Measurements from ENCODE around the gene RAI1.

The RAI1 gene

DNA sequence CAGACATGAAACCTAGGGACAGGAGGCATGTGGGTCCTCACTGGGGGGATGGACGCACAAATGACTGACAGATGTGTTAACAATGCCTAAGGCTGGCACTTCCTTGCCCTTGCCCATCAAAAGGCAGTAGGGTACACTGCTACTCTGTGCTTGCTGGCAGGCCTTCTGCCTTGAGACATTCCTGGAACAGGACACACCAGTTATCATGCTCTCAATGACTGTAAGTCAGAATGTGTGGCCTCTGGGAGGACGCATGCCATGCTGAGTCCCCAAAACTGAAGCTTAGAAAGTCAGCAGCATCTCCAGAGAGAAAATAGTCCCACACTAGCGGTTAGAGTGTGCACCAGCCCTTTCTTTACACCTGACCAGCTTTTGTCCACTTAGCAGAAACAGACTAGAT lies 171.7 kb downstream of the RAI1 start:
- DNase-seq, result no peak

DNA sequence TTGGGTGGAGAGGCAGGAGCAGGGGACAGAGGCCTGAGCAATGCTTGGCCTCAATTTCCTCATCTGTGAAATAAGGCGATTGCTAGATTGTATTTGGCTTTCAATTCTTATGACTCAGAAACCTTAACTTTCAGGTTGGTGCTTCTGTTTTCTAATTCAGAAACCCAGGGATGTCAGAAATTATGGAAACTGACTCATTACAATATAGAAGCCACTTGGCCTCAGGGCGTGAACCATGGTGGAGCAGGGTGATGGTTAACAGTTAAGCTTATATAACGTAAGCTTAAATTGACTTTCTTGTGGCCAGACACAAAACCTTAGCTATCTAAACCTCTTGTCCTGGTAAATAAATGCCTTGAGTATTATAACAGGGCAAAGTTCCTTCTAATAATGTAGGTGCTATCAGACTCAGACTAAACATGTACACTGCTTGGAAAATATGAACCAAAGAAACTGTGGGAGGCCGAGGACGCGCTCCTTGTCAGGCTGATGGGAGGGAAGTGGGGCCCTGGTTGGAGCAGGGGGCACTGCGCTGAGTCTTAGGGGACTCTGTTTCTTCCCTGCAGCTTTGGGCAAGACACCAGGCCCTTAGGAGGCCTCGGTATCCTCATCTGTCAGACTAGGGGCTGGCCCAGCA lies 172.7 kb downstream of the RAI1 start:
- DNase-seq, result no peak

DNA sequence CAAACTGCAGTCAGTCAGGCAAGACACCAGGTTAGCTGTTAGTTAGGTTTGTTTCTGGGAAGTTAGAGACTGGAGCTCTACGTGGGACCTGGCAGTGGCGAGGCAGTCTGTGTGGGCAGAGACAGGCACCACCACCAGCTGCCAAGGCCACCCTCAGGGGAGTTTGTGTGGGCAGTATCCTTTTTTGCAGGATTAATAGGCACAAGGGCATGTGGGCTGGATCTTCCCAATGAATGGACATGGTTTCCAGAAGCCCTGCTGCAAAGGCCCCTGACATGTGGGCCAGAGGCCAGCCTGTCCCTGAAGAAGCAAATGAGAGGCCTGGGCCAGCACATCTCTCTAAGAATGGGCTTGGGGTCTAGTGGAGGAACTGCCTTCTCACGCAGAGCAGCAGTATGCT lies 174.7 kb downstream of the RAI1 start:
- DNase-seq, result no peak

DNA sequence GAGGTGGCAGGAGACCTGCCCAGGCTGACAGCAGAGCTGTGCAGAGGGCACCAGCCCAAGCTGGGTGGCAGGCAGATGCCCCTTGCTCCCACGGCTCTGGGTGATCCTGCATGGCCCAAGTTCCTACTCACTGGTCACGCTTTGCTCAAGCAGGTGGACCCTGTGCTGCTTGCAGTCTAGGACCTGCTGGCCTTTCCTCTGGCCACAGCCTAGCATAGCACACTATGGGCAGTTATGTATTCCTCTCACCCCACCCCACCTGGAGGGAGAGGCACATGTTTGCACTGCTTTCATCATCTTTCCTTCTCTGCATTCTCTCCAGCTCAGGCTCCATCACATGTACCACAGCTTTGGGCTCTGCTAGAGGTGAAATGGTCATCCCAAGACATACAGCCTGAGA lies 175.1 kb downstream of the RAI1 start:
- no peak for DNase-seq

DNA sequence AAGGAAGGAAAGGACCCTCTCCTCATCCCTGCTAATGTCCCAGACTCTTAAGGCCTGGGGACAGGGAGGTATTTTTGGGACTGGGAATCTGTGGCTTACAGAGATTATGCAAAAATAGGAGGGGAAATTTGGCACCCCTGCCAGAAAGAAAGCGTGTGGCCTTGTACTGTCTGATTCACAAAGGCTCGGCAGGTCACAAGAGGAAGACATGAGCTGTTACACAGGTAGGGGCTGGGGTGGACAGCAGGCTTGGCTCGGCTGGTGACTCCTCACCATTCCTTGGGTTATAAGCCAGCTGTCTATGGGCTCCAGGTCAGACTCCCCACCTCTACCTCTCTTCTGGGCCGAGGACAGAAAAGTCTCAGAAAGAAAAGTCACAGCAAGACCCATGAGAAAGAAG lies 176.2 kb downstream of the RAI1 start:
- no peak for DNase-seq

DNA sequence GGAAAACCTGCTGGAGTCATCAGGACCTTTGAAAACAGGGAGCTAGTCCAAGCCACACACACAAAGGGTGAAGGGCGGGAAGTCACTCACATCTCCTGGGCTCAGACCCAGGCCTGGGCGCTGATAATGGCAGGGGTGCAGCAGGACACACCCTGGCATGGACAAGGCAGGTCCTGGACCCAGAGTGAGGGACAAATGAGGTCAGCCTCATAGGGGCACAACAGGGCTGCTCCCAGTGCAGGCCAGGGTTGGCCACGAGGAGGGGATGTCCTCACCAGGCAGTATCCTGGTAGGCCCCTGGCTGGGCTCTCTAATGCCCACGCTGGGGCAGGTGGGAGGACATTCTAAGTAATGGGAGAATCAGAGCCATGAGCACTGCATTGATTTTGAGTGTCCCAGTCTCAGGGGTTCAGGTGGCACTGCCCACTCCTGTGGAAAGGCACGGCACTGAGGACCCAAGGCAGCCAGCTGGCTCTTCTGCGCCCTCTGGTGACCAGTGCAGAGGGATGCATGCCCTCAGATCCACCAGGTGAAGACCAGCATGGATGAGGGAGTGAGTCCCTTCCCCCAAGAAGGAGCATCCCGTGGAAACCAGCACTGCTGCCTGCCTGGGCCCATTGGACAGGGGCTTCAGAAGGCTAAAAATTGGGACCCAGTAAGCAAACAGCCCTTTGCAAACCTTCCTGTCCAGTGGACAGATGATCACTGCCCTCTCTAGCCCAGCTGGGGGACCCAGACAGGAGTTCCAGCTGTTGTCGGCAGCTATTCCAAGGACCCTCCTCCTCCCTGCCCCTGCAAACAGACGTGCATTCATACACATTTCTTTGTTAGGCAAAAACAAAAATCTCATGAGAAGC lies 178.9 kb downstream of the RAI1 start:
- DNase-seq, result peak; percentile 52

DNA sequence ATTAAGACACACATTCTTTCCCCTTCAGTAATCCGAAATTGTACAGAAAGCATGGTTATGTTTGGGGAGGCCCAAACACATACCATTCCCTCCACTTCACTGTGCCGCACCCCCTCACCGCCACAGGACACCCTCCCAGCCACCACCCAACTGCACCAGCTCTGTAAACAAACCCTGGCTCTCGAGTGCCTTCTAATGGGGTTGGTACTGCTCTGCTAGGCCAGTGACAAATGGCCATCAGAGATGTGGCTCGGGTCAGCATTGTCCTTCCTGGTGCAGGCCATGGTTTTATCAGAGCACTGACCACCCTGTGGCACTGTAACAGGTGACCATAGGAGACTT lies 179.5 kb downstream of the RAI1 start:
- no peak for DNase-seq
